ENCODE results near the gene OVCA2. TPM values are rescaled to one million over a fixed set of nuclear protein-coding genes. Genes with fewer than 3 reads are reported as not detected.
A peak's percentile ranks its signal among the peaks of the same experiment; 100 is the strongest.

Gene OVCA2
- total RNA-seq, 6 donors from 2014 or later, result 20.1 to 56.1 (median 33.5) TPM

GRCh38 chr17:2028737-2029136 lies 13.1 kb upstream of the OVCA2 start:
- TF ChIP-seq EP300 (IDR thresholded peaks at IDR 0.05), result no peak
- TF ChIP-seq POLR2A (IDR thresholded peaks at IDR 0.05), result no peak
- no peak for TF ChIP-seq POLR2AphosphoS5 (IDR thresholded peaks at IDR 0.05)
- TF ChIP-seq, protein P1, sequence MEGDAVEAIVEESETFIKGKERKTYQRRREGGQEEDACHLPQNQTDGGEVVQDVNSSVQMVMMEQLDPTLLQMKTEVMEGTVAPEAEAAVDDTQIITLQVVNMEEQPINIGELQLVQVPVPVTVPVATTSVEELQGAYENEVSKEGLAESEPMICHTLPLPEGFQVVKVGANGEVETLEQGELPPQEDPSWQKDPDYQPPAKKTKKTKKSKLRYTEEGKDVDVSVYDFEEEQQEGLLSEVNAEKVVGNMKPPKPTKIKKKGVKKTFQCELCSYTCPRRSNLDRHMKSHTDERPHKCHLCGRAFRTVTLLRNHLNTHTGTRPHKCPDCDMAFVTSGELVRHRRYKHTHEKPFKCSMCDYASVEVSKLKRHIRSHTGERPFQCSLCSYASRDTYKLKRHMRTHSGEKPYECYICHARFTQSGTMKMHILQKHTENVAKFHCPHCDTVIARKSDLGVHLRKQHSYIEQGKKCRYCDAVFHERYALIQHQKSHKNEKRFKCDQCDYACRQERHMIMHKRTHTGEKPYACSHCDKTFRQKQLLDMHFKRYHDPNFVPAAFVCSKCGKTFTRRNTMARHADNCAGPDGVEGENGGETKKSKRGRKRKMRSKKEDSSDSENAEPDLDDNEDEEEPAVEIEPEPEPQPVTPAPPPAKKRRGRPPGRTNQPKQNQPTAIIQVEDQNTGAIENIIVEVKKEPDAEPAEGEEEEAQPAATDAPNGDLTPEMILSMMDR (IDR thresholded peaks at IDR 0.05), result no peak
- 61 to 100% methylated on average over 1 to 6 of the region's 6 CpGs for WGBS, 2 donors
- no peak for ATAC-seq (ENCODE audit: low FRiP score in 2 of 2)
- Histone ChIP-seq H3K27me3 (peaks cover 0 to 25% (median 15%) of the 10 kb centered on the region in 4 donors), H3K27ac (no peak overlapping the region), H3K4me3 (no peak overlapping the region), H3K4me1 (peaks cover 41 to 51% (median 44%) of the 10 kb centered on the region in 4 donors), H3K9me3 (no peaks in the 10 kb centered on the region), H3K36me3 (peaks cover 0 to 3% (median 0%) of the 10 kb centered on the region in 4 donors)
- DNase-seq, result no peak

GRCh38 chr17:2029911-2030778 lies 11.7 kb upstream of the OVCA2 start, which contains the start of gene DPH1:
DPH1 (plus strand) TSS chr17:2030153; CDS start chr17:2030170, 17 bp downstream.
- TF ChIP-seq EP300 (IDR thresholded peaks at IDR 0.05), result no peak
- TF ChIP-seq POLR2AphosphoS5 (IDR thresholded peaks at IDR 0.05), result peak in 1 of 2 donors; percentile 89
- peak in 2 of 4 donors; percentile 55 to 57 for TF ChIP-seq POLR2A (IDR thresholded peaks at IDR 0.05)
- TF ChIP-seq, protein P1 (IDR thresholded peaks at IDR 0.05), result peak in 1 of 6 experiments; percentile 50
- peak; percentile 94 for ATAC-seq (ENCODE audit: low FRiP score in 2 of 2)
- Histone ChIP-seq H3K4me3 (peak within 1 kb of the TSS; percentile 87 to 99 (median 93)), H3K27me3 (peaks cover 0 to 11% (median 4%) of the 10 kb centered on the region in 4 donors), H3K27ac (peak within 1 kb of the TSS in 3 of 4 donors; percentile 31 to 71 (median 70)), H3K4me1 (peaks cover 27 to 37% (median 29%) of the 10 kb centered on the region in 4 donors), H3K9me3 (no peaks in the 10 kb centered on the region), H3K36me3 (peaks cover 0 to 7% (median 2%) of the 10 kb centered on the region in 4 donors)
- peak; percentile 89 to 95 for DNase-seq
- 2 to 3% methylated on average over 9 to 38 of the region's 59 CpGs for WGBS, 2 donors

DNA sequence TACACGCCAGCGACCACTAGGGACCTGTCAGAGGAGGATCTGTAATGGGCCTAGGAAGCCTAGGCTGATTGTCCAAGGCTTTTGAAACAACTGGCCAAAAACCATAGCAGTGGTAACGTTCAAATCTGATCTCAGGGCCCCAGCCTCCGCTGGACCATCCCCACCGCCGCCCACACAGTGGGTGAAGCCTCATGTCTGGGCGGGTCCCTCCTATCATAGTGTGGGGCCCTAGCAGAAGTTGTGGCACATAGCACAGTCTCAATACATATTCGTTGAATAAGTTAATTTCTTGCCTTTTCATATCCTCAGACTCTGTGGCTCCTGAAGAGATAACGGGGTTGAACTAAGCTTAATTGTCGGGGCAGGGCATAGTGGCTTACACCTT lies 11.1 kb upstream of the OVCA2 start:
- Histone ChIP-seq H3K27ac (peak overlapping the region in 1 of 4 donors; percentile 70), H3K4me1 (peaks cover 21 to 30% (median 24%) of the 10 kb centered on the region in 4 donors), H3K9me3 (no peaks in the 10 kb centered on the region), H3K27me3 (peaks cover 0 to 5% (median 1%) of the 10 kb centered on the region in 4 donors), H3K36me3 (peaks cover 0 to 10% (median 5%) of the 10 kb centered on the region in 4 donors), H3K4me3 (peak overlapping the region; percentile 87 to 99 (median 93))
- WGBS, 2 donors, result 23 to 28% methylated on average over 8 to 10 of the region's 10 CpGs
- no peak for ATAC-seq (ENCODE audit: low FRiP score in 2 of 2)
- TF ChIP-seq, protein P1 (IDR thresholded peaks at IDR 0.05), result peak in 4 of 6 experiments; percentile 16 to 56 (median 26)
- TF ChIP-seq POLR2A (IDR thresholded peaks at IDR 0.05), result no peak
- DNase-seq, result no peak

- no peaks in the 10 kb centered on the region for H3K9me3 ChIP-seq
- peaks cover 0 to 31% (median 24%) of the 10 kb centered on the region in 4 donors for H3K36me3 ChIP-seq
- ATAC-seq (ENCODE audit: low FRiP score in 2 of 2) (no peak), DNase-seq (no peak)
- no peaks in the 10 kb centered on the region for H3K27me3 ChIP-seq
- H3K4me3 ChIP-seq, result no peak overlapping the region
- 93 to 97% methylated on average over 7 of the region's 7 CpGs for WGBS, 2 donors
- H3K27ac ChIP-seq, result no peak overlapping the region
- TF ChIP-seq, protein P1 (IDR thresholded peaks at IDR 0.05), result no peak
- TF ChIP-seq EP300 (IDR thresholded peaks at IDR 0.05) (no peak), POLR2AphosphoS5 (IDR thresholded peaks at IDR 0.05) (no peak), POLR2A (IDR thresholded peaks at IDR 0.05) (no peak)
- H3K4me1 ChIP-seq, result peaks cover 15 to 23% (median 20%) of the 10 kb centered on the region in 4 donors
These were observed 8.7 kb upstream of the OVCA2 start for GRCh38 chr17:2033153-2033552.

Data from upper lobe of left lung (tissue), 6 donors.